AG04450 (cell line): Measurements from ENCODE around the gene ZNF100. TPM values are rescaled to one million over a fixed set of nuclear protein-coding genes. Genes with fewer than 3 reads are reported as not detected.

Experiments
- polyA plus RNA-seq: library from polyadenylated mRNA; depleted of rRNA; stranded (reverse); fragments of >200 nt; gene quantifications from 2 replicates; pipeline ENCODE4 v1.2.3, GENCODE V29; 2011; rRNA removed
- small RNA-seq: library from RNA; depleted of rRNA; stranded (forward); fragments of <200 nt; gene quantifications from one replicate; pipeline ENCODE3, GENCODE V24; 2012; ENCODE audit warnings: low read depth; ENCODE audit not compliant: insufficient read length

Gene ZNF100
- polyA plus RNA-seq, 1 experiment: 3.0 TPM

Small RNAs within 50 kb of the gene (small RNA-seq; reads per million reads assigned to genes)
- not detected for gene VN1R84P

Other genes starting within 250 kb of the ZNF100 start
- gene ZNF43, start 68.6 kb upstream of the ZNF100 start, polyA plus RNA-seq: 4.1 and 6.3 TPM in 2 replicates
- gene ZNF208, start 243.4 kb upstream of the ZNF100 start, polyA plus RNA-seq: not detected in 2 replicates